ENCODE results near the gene DTNB. TPM values are rescaled to one million over a fixed set of nuclear protein-coding genes. Genes with fewer than 3 reads are reported as not detected.

Gene DTNB
- polyA plus RNA-seq, 1 donor from 2014 or later = 22.5 TPM

GRCh38 chr2:25559148-25559547, 114.2 kb downstream of the DTNB start:
- H3K4me2 ChIP-seq (ENCODE audit: low read length) = no peak overlapping the region
- no peaks in the 10 kb centered on the region for H3K36me3 ChIP-seq (ENCODE audit: insufficient read depth, low read length)
- no peak overlapping the region for H2AFZ ChIP-seq (ENCODE audit: low read depth, low read length)

GRCh38 chr2:25558262-25558661, 115.1 kb downstream of the DTNB start:
- Histone ChIP-seq H3K4me2 (ENCODE audit: low read length) (no peak overlapping the region), H3F3A (ENCODE audit: insufficient read depth, low read length, poor library complexity, severe bottlenecking) (no peaks in the 10 kb centered on the region), H3K9ac (ENCODE audit: low read length) (no peak overlapping the region), H3K36me3 (ENCODE audit: insufficient read depth, low read length) (no peaks in the 10 kb centered on the region), H3K27ac (ENCODE audit: low read length) (no peak overlapping the region), H4K20me1 (ENCODE audit: insufficient read depth) (no peaks in the 10 kb centered on the region), H3K27me3 (ENCODE audit: insufficient read depth, low read depth, low read length) (no peaks in the 10 kb centered on the region), H3K79me2 (replicated peaks; ENCODE audit: insufficient read depth, low read length) (no peaks in the 10 kb centered on the region), H2AFZ (ENCODE audit: low read depth, low read length) (no peak overlapping the region), H3K9me3 (ENCODE audit: low read length) (no peaks in the 10 kb centered on the region), H3K4me3 (ENCODE audit: low read length) (no peak overlapping the region), H3K9me2 (ENCODE audit: insufficient read depth, low read length) (no peaks in the 10 kb centered on the region)
- no peak for TF ChIP-seq TAF1 (IDR thresholded peaks at IDR 0.05; ENCODE audit: low read depth)
- no peak for TF ChIP-seq EP300 (conservative IDR thresholded peaks at IDR 0.05; ENCODE audit: poor library complexity, severe bottlenecking)
- TF ChIP-seq, protein P1, sequence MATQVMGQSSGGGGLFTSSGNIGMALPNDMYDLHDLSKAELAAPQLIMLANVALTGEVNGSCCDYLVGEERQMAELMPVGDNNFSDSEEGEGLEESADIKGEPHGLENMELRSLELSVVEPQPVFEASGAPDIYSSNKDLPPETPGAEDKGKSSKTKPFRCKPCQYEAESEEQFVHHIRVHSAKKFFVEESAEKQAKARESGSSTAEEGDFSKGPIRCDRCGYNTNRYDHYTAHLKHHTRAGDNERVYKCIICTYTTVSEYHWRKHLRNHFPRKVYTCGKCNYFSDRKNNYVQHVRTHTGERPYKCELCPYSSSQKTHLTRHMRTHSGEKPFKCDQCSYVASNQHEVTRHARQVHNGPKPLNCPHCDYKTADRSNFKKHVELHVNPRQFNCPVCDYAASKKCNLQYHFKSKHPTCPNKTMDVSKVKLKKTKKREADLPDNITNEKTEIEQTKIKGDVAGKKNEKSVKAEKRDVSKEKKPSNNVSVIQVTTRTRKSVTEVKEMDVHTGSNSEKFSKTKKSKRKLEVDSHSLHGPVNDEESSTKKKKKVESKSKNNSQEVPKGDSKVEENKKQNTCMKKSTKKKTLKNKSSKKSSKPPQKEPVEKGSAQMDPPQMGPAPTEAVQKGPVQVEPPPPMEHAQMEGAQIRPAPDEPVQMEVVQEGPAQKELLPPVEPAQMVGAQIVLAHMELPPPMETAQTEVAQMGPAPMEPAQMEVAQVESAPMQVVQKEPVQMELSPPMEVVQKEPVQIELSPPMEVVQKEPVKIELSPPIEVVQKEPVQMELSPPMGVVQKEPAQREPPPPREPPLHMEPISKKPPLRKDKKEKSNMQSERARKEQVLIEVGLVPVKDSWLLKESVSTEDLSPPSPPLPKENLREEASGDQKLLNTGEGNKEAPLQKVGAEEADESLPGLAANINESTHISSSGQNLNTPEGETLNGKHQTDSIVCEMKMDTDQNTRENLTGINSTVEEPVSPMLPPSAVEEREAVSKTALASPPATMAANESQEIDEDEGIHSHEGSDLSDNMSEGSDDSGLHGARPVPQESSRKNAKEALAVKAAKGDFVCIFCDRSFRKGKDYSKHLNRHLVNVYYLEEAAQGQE (IDR thresholded peaks at IDR 0.05; ENCODE audit: borderline replicate concordance) = no peak
- TF ChIP-seq MXI1 (conservative IDR thresholded peaks at IDR 0.05; ENCODE audit: poor library complexity, severe bottlenecking) = no peak
- TF ChIP-seq RAD21 (conservative IDR thresholded peaks at IDR 0.05) = no peak
- TF ChIP-seq, protein P2, sequence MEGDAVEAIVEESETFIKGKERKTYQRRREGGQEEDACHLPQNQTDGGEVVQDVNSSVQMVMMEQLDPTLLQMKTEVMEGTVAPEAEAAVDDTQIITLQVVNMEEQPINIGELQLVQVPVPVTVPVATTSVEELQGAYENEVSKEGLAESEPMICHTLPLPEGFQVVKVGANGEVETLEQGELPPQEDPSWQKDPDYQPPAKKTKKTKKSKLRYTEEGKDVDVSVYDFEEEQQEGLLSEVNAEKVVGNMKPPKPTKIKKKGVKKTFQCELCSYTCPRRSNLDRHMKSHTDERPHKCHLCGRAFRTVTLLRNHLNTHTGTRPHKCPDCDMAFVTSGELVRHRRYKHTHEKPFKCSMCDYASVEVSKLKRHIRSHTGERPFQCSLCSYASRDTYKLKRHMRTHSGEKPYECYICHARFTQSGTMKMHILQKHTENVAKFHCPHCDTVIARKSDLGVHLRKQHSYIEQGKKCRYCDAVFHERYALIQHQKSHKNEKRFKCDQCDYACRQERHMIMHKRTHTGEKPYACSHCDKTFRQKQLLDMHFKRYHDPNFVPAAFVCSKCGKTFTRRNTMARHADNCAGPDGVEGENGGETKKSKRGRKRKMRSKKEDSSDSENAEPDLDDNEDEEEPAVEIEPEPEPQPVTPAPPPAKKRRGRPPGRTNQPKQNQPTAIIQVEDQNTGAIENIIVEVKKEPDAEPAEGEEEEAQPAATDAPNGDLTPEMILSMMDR (IDR thresholded peaks at IDR 0.05; ENCODE audit: poor library complexity, severe bottlenecking) = no peak
- no peak for TF ChIP-seq SMC3 (conservative IDR thresholded peaks at IDR 0.05; ENCODE audit: poor library complexity)

More at GRCh38 chr2:25559148-25559547, 114.2 kb downstream of the DTNB start:
- Histone ChIP-seq H4K20me1 (ENCODE audit: insufficient read depth) (no peaks in the 10 kb centered on the region), H3K9me3 (ENCODE audit: low read length) (no peaks in the 10 kb centered on the region), H3K4me3 (ENCODE audit: low read length) (no peak overlapping the region), H3K9me2 (ENCODE audit: insufficient read depth, low read length) (no peaks in the 10 kb centered on the region), H3K27ac (ENCODE audit: low read length) (no peak overlapping the region), H3K79me2 (replicated peaks; ENCODE audit: insufficient read depth, low read length) (no peaks in the 10 kb centered on the region), H3K9ac (ENCODE audit: low read length) (no peak overlapping the region), H3F3A (ENCODE audit: insufficient read depth, low read length, poor library complexity, severe bottlenecking) (no peaks in the 10 kb centered on the region), H3K27me3 (ENCODE audit: insufficient read depth, low read depth, low read length) (no peaks in the 10 kb centered on the region)
- TF ChIP-seq, protein P2 (IDR thresholded peaks at IDR 0.05; ENCODE audit: poor library complexity, severe bottlenecking) = no peak
- TF ChIP-seq TAF1 (IDR thresholded peaks at IDR 0.05; ENCODE audit: low read depth) (no peak), EZH2 (IDR thresholded peaks at IDR 0.05; ENCODE audit: borderline replicate concordance, insufficient read depth, low read length, poor library complexity, severe bottlenecking) (no peak), RAD21 (conservative IDR thresholded peaks at IDR 0.05) (no peak), MXI1 (conservative IDR thresholded peaks at IDR 0.05; ENCODE audit: poor library complexity, severe bottlenecking) (no peak), POLR2AphosphoS5 (IDR thresholded peaks at IDR 0.05) (no peak), EP300 (conservative IDR thresholded peaks at IDR 0.05; ENCODE audit: poor library complexity, severe bottlenecking) (no peak), SMC3 (conservative IDR thresholded peaks at IDR 0.05; ENCODE audit: poor library complexity) (no peak)
- TF ChIP-seq, protein P1 (IDR thresholded peaks at IDR 0.05; ENCODE audit: borderline replicate concordance) = no peak
